GM21447 (cell line): ENCODE measurements around the gene MLIP.

ENCODE experiments used
- ATAC-seq: cut with Tn5 transposase; IDR thresholded peaks from one replicate; pipeline ENCODE4 v1.9.1; 2021; ENCODE audit not compliant: unreplicated experiment

Gene MLIP

GRCh38 chr6:54266400-54266923 lies 155.2 kb downstream of the MLIP start:
- no peak for ATAC-seq

- no peak for ATAC-seq
Measured at GRCh38 chr6:54267798-54268197, 156.6 kb downstream of the MLIP start.

GRCh38 chr6:54273214-54273820 lies 162.1 kb downstream of the MLIP start:
- no peak for ATAC-seq

GRCh38 chr6:54274383-54274782 lies 163.1 kb downstream of the MLIP start:
- no peak for ATAC-seq

GRCh38 chr6:54282186-54282585 lies 170.9 kb downstream of the MLIP start:
- no peak for ATAC-seq

- no peak for ATAC-seq
Measured at GRCh38 chr6:54284161-54284860, 173.1 kb downstream of the MLIP start.

- ATAC-seq = no peak
Measured at GRCh38 chr6:54285595-54285994, 174.4 kb downstream of the MLIP start.

GRCh38 chr6:54286141-54286540 lies 174.9 kb downstream of the MLIP start:
- no peak for ATAC-seq

GRCh38 chr6:54288474-54288873 lies 177.2 kb downstream of the MLIP start:
- no peak for ATAC-seq

DNA sequence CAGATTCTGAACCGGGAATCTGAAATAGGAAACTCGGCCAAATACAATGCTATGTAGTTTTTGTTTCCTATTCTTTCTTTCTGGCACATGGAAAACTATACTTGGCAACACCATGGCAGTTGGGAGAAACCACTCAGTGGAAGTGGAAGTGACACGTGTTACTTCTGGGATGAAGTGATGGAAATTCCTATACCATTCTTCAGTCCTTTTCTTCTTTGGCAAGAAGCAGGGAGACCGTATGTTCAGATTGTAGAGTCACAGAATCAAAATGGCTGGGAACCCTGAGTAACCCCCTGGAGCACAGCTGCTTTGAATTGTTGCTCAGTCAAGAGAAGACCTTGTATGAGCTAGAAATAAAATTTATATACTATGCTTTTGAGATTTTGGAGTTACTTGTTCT lies 178.2 kb downstream of the MLIP start:
- no peak for ATAC-seq

- peak; percentile 77 for ATAC-seq
Measured at GRCh38 chr6:54291146-54291545, 179.9 kb downstream of the MLIP start.

GRCh38 chr6:54291738-54292137 lies 180.5 kb downstream of the MLIP start:
- ATAC-seq = peak; percentile 93

DNA sequence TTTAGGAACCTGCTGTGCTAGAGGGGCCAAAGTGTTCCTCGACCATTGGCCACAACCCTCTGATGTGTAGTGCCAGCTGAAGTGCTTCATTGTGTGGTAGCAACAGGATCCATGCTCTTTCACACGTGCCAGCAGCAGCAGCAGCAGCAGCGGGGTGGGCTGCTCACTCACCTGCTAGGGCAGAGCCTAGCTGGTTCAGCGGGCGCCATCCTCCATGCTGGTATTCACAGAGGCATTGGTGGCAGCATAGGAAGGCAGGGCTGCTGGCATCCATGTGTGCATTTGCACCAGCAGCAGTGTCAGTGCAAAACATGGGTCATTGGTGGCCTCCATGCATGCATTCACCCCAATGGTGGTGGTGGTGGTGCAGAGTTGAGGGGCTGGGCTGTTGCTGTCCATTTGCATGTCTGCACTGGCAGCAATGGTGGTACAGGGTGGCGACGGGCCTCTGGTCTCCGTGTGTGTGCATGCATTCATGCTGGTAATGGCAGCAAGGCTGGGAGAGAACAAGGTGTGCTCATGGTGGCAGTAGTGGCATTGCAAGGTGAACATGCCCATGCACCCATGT lies 183.8 kb downstream of the MLIP start:
- no peak for ATAC-seq

DNA sequence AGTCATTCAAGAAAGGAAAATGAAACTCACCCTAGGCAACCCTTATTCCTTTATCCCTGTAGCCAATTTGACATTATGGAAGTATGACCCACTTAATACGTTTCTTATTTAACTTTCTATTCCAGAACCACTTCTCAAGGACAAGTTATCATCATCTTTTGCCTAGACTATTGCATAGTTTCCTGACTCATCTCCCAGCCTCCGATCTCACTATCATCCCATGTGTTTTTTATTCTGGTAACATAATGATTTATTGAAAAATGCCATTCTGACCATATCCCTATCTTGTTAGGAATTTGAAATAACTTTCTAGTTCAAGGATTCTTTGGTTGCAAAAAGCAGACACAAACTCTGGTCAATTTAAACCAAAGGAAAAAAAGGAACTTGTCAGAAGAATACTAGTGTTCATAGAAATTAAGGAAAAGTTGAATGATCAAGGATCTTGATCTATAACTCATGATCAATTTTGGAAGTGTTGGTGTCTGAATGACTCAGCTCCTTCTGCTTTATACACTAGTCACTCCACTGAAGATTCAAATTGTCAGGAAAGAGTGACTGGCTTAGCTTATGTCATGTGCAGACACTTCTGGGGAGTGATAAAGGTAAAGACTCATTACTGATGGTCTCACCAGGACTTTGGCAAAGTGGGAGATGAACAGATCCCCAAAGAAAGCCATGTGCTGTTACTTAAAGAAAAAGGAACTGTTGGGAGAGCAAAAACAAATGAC lies 188.5 kb downstream of the MLIP start:
- ATAC-seq = no peak

DNA sequence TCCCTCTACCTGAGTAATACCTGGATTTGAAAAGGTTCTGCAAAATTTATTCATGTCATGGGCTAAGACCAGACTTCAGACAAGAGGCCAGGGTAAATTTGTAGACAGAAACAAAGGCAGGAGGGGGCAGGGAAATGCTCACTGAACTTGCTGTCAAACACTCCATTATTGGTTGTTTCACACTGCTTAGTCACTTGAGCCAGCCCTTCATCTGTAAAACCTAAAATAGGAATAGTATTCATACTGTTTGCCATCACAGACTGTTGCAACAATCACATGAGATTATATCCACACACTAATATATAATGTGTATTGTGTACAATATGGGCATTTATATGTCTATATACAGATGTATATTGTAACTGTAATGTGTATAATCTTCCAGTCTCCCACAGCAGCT lies 190.5 kb downstream of the MLIP start:
- no peak for ATAC-seq

GRCh38 chr6:54307439-54307910 lies 196.2 kb downstream of the MLIP start:
- ATAC-seq = peak; percentile 73

DNA sequence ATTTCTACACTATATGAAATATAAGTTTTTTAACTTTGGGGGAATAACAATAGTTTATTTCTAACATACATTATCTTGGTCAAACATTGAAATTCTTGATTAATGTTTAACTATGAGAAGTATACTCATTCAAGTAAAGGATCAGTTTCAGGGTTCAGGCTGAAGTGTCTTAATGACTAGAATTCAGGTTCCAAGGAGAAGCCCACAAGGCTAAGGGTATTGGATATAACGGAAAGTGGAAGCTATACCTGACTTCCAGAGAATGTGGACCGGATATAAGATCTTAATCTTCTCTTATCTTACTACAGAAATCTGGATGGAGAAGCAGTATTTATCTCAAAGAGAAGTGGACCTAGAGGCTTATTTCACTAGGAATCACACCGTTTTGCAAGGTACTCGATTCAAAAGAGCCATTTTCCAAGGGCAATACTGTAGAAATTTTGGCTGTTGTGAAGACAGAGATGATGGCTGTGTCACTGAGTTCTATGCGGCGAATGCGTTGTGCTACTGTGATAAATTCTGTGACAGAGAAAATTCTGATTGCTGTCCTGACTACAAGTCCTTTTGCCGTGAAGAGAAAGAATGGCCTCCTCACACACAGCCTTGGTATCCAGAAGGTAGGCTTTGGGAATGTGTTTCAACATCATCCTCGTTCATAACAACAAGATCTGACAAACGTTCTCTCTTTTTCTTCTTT lies 197.2 kb downstream of the MLIP start, which contains the start of gene TINAG:
Gene TINAG (plus strand): TSS at position 153 of the 697 bp plus-strand sequence. CDS start 110 bp downstream, at position 263.
- peak; percentile 33 for ATAC-seq

GRCh38 chr6:54308986-54309315 lies 197.7 kb downstream of the MLIP start:
- no peak for ATAC-seq

DNA sequence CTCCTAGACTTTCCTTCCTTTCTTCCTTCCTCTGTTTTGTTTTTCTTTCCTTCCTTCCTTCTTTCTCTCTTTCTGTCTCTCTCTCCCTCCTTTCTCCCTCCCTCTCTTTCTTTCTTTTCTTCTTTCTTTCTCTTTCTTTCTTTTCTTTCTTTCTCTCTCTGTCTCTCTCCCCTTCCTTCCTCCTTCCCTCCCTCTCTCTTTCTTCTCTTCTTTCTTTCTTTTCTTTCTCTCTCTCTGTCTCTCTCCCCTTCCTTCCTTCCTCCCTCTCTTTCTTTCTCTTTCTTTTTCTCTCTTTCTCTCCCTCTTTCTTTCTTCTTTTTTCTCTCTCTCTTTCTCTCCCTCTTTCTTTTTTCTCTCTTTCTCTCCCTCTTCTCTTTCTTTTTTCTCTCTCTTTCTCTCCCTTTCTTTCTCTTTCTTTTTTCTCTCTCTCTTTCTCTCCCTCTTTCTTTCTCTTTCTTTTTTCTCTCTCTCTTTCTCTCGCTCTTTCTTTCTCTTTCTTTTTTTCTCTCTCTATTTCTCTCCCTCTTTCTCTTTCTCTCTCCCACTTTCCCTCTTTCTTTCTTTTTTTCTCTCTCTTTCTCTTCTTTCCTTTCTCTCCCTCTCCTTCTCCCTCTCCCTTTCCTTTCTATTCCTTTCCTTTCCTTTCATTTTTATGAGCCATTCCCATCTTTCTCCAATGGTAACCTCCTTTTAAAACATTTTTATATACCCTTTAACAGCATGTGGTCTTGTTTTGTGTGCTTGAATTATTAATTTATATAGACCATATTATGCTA lies 199.3 kb downstream of the MLIP start:
- no peak for ATAC-seq

DNA sequence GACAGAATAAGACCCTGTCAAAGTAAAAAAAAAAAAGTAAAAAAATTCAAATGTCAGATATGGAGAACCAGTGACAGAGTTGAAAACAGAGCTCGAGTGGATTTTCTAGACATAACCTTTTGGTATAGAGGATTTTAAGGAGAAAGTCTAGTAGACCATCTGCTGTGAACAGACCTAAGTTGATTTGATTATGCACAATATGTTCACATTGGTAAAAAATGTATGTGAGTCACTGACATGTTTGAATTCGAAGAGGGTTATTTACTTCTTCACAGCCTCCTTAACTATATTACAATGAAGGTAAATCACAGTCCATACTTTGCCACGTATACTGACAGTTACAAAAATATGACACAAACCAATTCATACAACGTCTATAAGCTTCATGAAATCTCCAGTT lies 204.4 kb downstream of the MLIP start:
- no peak for ATAC-seq
